ENCODE results near the gene VAPA. TPM values are rescaled to one million over a fixed set of nuclear protein-coding genes. Genes with fewer than 3 reads are reported as not detected.

Gene VAPA
- total RNA-seq, 1 donor: 436 TPM

DNA sequence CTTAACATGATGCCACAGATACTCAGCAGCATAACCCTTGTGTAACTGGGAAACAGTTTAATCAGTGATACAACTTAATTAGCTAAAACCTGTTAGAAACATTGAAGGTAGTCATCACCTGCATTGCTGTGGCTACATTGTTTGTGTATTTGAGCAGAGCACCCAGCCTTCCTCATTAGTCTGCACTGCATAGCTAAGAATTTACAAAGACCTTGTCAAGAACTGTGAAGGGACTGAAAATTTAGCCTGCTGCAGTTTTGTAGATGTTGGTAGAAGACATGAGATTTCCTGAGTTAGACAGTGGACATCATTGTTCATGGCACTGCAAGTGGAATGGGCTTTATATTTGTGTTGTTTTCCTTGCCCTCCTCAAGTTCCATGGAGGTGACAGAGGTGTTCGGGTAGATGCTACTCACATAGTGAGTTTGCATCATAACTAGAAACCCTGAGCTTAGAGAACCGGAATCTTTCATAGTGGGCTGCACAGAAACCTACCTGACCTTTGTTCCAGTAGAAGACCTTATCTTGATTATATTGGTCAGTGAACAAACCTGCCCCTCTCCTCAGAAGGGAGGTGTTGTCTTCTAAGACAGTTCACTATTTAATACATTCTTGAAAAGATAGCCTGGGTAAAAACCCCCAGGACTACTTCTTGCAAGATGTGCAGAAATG, 12.5 kb downstream of the VAPA start:
- TF ChIP-seq, protein P1, sequence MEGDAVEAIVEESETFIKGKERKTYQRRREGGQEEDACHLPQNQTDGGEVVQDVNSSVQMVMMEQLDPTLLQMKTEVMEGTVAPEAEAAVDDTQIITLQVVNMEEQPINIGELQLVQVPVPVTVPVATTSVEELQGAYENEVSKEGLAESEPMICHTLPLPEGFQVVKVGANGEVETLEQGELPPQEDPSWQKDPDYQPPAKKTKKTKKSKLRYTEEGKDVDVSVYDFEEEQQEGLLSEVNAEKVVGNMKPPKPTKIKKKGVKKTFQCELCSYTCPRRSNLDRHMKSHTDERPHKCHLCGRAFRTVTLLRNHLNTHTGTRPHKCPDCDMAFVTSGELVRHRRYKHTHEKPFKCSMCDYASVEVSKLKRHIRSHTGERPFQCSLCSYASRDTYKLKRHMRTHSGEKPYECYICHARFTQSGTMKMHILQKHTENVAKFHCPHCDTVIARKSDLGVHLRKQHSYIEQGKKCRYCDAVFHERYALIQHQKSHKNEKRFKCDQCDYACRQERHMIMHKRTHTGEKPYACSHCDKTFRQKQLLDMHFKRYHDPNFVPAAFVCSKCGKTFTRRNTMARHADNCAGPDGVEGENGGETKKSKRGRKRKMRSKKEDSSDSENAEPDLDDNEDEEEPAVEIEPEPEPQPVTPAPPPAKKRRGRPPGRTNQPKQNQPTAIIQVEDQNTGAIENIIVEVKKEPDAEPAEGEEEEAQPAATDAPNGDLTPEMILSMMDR (IDR thresholded peaks at IDR 0.05; ENCODE audit: insufficient read depth, low read length): no peak
- no peak for DNase-seq (ENCODE audit: low read depth)
- no peak overlapping the region for H3K4me3 ChIP-seq (ENCODE audit: low read depth, low read length)

DNA sequence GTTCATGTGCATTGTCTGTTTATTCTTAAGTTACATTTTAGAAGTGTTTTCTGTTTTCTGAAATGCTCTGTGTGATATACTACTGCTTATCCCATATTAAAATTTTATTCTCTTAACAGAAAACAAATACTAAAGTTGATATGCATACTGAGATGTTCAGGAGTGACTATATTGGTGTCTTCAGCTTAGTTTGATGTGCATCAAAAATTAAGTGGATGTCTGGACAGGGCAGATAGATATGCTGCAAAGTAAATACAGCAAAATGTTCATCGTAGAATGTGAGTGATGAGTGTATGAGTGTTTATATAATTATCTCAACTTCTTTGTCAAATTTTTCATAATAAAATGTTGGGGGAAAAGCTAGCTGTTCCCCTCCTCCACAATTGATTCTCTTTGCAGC, 13.2 kb downstream of the VAPA start:
- H3K4me3 ChIP-seq (ENCODE audit: low read depth, low read length): no peak overlapping the region
- TF ChIP-seq, protein P1 (IDR thresholded peaks at IDR 0.05; ENCODE audit: insufficient read depth, low read length): no peak
- DNase-seq (ENCODE audit: low read depth): no peak

DNA sequence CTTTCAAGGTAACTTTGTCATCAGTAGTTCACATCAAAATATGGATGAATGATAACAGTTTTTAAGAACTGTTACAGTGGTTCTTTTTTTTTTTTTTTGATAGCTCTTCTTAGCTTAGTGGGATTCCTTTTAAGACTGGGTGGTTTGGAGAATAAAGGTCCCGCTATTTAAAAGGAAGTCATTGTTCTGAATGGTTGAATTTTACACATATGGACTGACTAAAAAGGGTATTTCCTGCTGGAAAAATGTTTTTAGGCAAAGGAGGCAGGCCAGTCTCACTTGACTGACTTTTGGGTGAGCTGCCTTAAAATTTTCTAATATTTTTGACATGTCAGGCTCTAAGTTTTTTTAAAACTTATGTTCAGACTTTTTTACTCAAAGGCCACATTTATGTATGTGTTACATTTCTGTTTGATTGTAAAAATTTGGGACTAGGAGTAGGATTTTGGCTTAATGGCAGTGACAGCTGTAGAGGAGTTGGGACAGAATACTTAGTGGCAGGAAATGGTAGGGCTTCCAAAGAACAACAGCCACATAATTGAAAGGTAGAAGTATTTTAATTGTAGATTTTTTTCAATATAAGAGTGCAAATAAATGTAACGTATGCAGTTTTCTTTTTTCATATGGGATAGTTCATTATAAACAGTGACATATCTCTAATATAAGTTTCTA, 13.7 kb downstream of the VAPA start:
- DNase-seq (ENCODE audit: low read depth): no peak
- TF ChIP-seq, protein P1 (IDR thresholded peaks at IDR 0.05; ENCODE audit: insufficient read depth, low read length): no peak

DNA sequence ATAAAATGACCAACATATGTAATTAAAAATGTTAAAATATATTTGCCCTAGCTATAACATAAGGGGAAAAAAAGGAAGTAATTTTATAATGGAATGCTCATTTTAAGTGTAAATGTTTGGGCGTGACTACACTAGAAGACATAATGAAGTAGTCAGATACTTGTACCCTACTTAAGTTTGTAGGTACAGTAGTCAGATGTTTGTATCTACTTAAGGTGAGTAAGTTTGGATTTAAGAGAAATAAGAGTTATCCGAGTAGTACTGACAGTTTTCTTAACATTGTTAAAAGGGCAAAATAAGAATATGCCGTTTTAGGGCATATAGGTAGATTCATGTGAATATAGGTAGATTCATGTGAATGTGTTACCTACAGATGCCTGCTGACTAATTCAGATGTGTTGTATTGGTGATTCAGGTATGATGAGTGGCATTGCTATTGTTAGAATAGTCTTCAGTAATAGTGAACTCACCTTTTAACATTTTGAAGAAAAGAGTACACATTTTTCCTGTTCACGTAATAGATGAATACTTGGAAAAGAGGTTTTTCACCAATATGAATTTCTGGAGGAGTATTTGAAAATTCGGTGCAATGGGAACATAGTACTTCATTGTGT, 14.9 kb downstream of the VAPA start:
- no peak overlapping the region for H3K4me3 ChIP-seq (ENCODE audit: low read depth, low read length)
- no peak for DNase-seq (ENCODE audit: low read depth)
- TF ChIP-seq, protein P1 (IDR thresholded peaks at IDR 0.05; ENCODE audit: insufficient read depth, low read length): no peak

More for the DNA sequence above, 13.7 kb downstream of the VAPA start:
- no peak overlapping the region for H3K4me3 ChIP-seq (ENCODE audit: low read depth, low read length)

DNA sequence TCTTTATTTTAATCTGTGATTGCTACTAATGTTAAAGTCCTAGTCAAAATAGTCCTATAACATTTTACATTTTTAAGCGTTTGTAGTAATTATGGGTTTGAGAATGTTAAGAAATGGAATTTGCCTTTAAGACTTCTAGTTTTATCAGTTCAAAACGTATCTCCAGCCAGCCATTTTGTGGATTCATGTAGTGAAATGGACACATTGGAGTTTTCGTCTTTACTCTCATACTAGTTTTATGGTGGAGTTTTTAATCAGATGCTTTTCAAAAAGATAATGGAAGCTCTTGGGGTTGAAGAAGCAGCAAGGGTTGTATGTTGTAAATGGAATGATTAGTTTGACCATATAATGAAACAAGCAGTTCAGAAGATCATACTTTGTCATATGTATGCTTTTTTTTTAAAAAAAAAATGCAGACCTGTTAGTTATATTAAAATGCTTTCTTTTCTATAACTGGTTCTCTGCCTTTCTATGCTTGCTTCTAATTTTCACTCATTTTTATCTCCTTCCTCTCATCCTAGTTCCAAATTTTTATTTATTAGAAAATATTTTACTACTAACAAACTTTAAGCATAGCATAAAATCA, 16.6 kb downstream of the VAPA start:
- no peak for DNase-seq (ENCODE audit: low read depth)
- TF ChIP-seq, protein P1 (IDR thresholded peaks at IDR 0.05; ENCODE audit: insufficient read depth, low read length): no peak
- H3K4me3 ChIP-seq (ENCODE audit: low read depth, low read length): no peak overlapping the region

DNA sequence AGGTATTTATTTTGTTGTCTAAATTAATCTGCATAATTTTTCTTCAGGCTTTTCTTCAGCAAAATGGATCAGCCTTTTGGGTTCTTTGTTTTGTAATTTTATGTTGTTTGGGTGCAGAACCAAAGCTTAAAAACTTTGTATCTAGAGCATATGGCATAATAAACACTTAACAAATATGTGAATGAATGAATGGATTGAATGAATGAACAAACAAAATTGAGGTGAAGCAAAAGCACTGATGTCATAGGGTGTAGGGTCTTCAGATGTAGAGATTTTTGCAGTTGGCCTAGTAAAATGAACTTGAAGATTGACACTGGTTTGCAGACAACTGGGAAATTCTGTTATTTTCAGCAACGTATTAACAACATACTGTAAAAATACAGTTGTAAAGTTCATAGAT, 17.3 kb downstream of the VAPA start:
- TF ChIP-seq, protein P1 (IDR thresholded peaks at IDR 0.05; ENCODE audit: insufficient read depth, low read length): no peak
- no peak overlapping the region for H3K4me3 ChIP-seq (ENCODE audit: low read depth, low read length)

More for the DNA sequence above, 17.3 kb downstream of the VAPA start:
- no peak for DNase-seq (ENCODE audit: low read depth)

Measured in fibroblast of the aortic adventitia (primary cell).